ENCODE results near the gene HECTD1. TPM values are rescaled to one million over a fixed set of nuclear protein-coding genes. Genes with fewer than 3 reads are reported as not detected.
"Not testable (repeated sequence)": the region's sequence is repeated elsewhere in the genome, so short reads cannot be mapped to it uniquely, and the experiment has no call there.

The HECTD1 gene
- 94.9 TPM for polyA plus RNA-seq
- long read RNA-seq, donor 1, partial matches to known transcripts = 0 of 2 reads
- long read RNA-seq, donor 1, other reads (novel, unspliced or antisense) = 0 of 2 reads
- long read RNA-seq, donor 2, partial matches to known transcripts = 17 of 22 reads
- long read RNA-seq, donor 2, other reads (novel, unspliced or antisense) = 0 of 22 reads
- long read RNA-seq, donor 3 = 0 reads
- long read RNA-seq, donor 4, partial matches to known transcripts = 0 of 1 reads
- long read RNA-seq, donor 4, other reads (novel, unspliced or antisense) = 0 of 1 reads
- long read RNA-seq, donor 5, partial matches to known transcripts = 6 of 7 reads
- long read RNA-seq, donor 5, other reads (novel, unspliced or antisense) = 0 of 7 reads
- long read RNA-seq, donor 6, partial matches to known transcripts = 0 of 1 reads
- long read RNA-seq, donor 6, other reads (novel, unspliced or antisense) = 0 of 1 reads
- long read RNA-seq, donor 7, full-length matches to known transcripts = 4 of 4 reads
- long read RNA-seq, donor 7, partial matches to known transcripts = 0 of 4 reads
- long read RNA-seq, donor 7, other reads (novel, unspliced or antisense) = 0 of 4 reads
- long read RNA-seq, donor 8, transcript HECTD1-214 (2 exons, 684 nt) = major isoform, 5 of 9 reads
- long read RNA-seq, donor 8, partial matches to known transcripts = 0 of 9 reads
- long read RNA-seq, donor 8, other reads (novel, unspliced or antisense) = 0 of 9 reads
- long read RNA-seq, donor 9, partial matches to known transcripts = 0 of 1 reads
- long read RNA-seq, donor 9, other reads (novel, unspliced or antisense) = 0 of 1 reads
- long read RNA-seq, donor 10, full-length matches to known transcripts = 5 of 5 reads
- long read RNA-seq, donor 10, partial matches to known transcripts = 0 of 5 reads
- long read RNA-seq, donor 10, other reads (novel, unspliced or antisense) = 0 of 5 reads
- long read RNA-seq, donor 11, full-length matches to known transcripts = 4 of 4 reads
- long read RNA-seq, donor 11, partial matches to known transcripts = 0 of 4 reads
- long read RNA-seq, donor 11, other reads (novel, unspliced or antisense) = 0 of 4 reads

DNA sequence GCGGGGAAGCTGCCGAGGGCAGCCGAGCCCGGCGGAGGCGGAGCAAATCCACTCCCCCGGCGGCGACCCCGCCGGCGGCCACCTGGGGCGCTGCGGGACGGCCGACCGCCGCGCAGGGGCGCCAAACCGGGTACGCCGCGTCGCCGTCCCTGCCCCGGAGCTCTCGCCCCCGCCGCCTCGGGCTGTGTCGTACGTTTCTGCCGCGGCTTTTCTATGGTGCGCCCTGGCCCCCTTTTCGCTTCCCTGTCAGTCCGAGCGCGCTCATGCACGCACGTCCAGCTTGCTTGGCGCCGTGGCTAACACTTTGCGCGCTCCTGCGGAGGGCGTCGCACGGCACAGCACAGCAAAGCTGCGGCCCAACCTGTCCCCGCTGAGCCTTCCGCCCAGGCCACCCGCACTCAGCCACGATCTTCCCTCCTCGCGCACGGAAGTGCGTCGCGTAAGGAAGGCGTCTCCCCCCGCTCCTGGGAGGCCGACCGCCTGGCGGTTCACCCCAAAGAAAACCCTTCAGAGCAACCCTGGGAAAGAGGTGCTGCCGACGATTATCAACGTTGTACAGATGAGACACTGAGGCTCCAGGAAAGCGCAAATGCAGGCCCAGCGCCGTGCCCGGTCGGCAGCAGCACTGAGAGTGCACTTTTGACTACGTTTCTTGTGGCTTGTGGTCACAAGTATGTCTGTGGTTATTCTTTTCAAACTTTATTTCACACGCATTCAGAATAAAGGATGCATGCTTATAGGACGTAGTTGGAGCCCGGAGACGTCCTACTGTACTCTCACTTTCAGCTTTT, at the start of gene HECTD1:
Gene HECTD1, minus strand, starts transcription at position 39 of the 791 bp plus-strand sequence. CDS start 1,857 bp downstream, outside the sequence.
- peaks cover 5% of the 10 kb centered on the region for H3K36me3 ChIP-seq (ENCODE audit: control insufficient read depth, insufficient read depth, low read length)
- H3K4me1 ChIP-seq (ENCODE audit: control insufficient read depth, insufficient read depth, low read length) = peaks cover 9% of the 10 kb centered on the region
- H3K27me3 ChIP-seq (ENCODE audit: control insufficient read depth, insufficient read depth, low read length) = no peaks in the 10 kb centered on the region
- H3K9me3 ChIP-seq (ENCODE audit: control insufficient read depth, low read depth, low read length) = no peaks in the 10 kb centered on the region
- peak within 1 kb of the TSS; percentile 99 for H3K27ac ChIP-seq (ENCODE audit: low read length)
- H3K4me3 ChIP-seq (ENCODE audit: low read length) = peak within 1 kb of the TSS; percentile 73
- DNase-seq = peak; percentile 90 to 96
- WGBS (ENCODE audit: insufficient coverage, low lambda C conversion rate) = 0% methylated on average over 3 of the region's 79 CpGs

DNA sequence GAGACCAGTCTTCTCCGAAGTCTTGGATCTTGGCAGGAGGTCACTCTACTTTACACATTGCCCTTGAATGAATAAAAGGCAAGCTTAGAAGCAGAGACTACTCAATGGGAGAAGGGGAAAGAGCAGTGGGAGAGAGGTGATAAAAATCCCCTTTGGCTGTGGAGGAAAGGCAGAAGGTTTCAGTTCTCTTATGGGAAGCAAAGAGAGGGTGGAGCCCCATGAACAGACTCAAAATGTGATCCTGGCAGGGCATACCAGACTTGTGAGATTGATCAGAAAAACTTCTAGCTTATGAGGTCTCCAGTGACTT, 49.6 kb upstream of the HECTD1 start:
- Histone ChIP-seq H3K9me3 (ENCODE audit: control insufficient read depth, low read depth, low read length) (no peaks in the 10 kb centered on the region), H3K36me3 (ENCODE audit: control insufficient read depth, insufficient read depth, low read length) (no peaks in the 10 kb centered on the region), H3K27me3 (ENCODE audit: control insufficient read depth, insufficient read depth, low read length) (no peaks in the 10 kb centered on the region), H3K4me3 (ENCODE audit: low read length) (no peak overlapping the region), H3K4me1 (ENCODE audit: control insufficient read depth, insufficient read depth, low read length) (peaks cover 9% of the 10 kb centered on the region), H3K27ac (ENCODE audit: low read length) (no peak overlapping the region)
- no CpG with 5 or more reads among the region's 1 CpG for WGBS (ENCODE audit: insufficient coverage, low lambda C conversion rate)
- no peak for DNase-seq

- no peak overlapping the region for H3K4me3 ChIP-seq (ENCODE audit: low read length)
- no CpG with 5 or more reads among the region's 5 CpGs for WGBS (ENCODE audit: insufficient coverage, low lambda C conversion rate)
Measured at GRCh38 chr14:31256534-31257243, 49.1 kb upstream of the HECTD1 start.

DNA sequence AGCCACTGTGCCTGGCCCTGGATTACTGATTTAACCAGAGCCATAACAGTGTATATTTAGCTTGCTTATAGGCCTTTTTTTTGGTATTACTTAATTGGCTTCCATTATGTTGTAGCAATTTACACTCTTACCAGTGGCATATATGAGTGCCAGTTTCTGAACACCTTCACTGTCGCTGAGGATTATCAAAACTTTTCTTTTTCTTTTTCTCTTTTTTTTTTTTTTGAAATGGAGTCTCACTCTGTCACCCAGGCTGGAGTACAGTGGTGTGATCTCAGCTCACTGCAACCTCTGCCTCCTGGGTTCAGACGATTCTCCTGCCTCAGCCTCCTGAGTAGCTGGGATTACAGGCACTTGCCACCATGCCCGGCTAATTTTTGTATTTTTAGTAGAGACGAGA, 48.3 kb upstream of the HECTD1 start:
- not testable (repeated sequence) for H3K27me3 ChIP-seq (ENCODE audit: control insufficient read depth, insufficient read depth, low read length); DNase-seq; H3K27ac ChIP-seq (ENCODE audit: low read length); H3K4me1 ChIP-seq (ENCODE audit: control insufficient read depth, insufficient read depth, low read length); H3K4me3 ChIP-seq (ENCODE audit: low read length); H3K36me3 ChIP-seq (ENCODE audit: control insufficient read depth, insufficient read depth, low read length); H3K9me3 ChIP-seq (ENCODE audit: control insufficient read depth, low read depth, low read length)
- no CpG with 5 or more reads among the region's 4 CpGs for WGBS (ENCODE audit: insufficient coverage, low lambda C conversion rate)

More at GRCh38 chr14:31256534-31257243, 49.1 kb upstream of the HECTD1 start:
- H3K27ac ChIP-seq (ENCODE audit: low read length) = no peak overlapping the region
- no peaks in the 10 kb centered on the region for H3K27me3 ChIP-seq (ENCODE audit: control insufficient read depth, insufficient read depth, low read length)
- H3K4me1 ChIP-seq (ENCODE audit: control insufficient read depth, insufficient read depth, low read length) = peaks cover 9% of the 10 kb centered on the region
- no peaks in the 10 kb centered on the region for H3K36me3 ChIP-seq (ENCODE audit: control insufficient read depth, insufficient read depth, low read length)
- no peak for DNase-seq
- H3K9me3 ChIP-seq (ENCODE audit: control insufficient read depth, low read depth, low read length) = no peaks in the 10 kb centered on the region

DNA sequence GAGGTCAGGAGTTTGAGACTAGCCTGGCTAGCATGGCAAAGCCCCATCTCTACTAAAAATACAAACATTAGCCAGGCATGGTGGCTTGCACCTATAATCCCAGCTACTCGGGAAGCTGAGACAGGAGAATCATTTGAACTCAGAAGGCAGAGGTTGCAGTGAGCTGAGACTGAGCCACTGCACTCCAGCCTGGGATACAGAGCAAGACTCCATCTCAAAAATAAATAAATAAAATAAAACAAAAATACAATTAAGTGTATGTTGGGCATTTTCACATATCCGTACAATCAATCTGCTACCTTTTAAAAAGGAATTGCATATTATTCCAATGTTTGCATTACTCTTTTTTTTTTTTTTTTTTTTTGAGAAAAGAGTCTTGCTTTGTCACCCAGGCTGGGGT, 47.7 kb upstream of the HECTD1 start:
- no peak for DNase-seq
- Histone ChIP-seq H3K4me1 (ENCODE audit: control insufficient read depth, insufficient read depth, low read length) (peaks cover 9% of the 10 kb centered on the region), H3K9me3 (ENCODE audit: control insufficient read depth, low read depth, low read length) (no peaks in the 10 kb centered on the region), H3K36me3 (ENCODE audit: control insufficient read depth, insufficient read depth, low read length) (no peaks in the 10 kb centered on the region), H3K4me3 (ENCODE audit: low read length) (no peak overlapping the region), H3K27ac (ENCODE audit: low read length) (no peak overlapping the region), H3K27me3 (ENCODE audit: control insufficient read depth, insufficient read depth, low read length) (no peaks in the 10 kb centered on the region)
- WGBS (ENCODE audit: insufficient coverage, low lambda C conversion rate) = 100% methylated on average over 1 of the region's 2 CpGs

DNA sequence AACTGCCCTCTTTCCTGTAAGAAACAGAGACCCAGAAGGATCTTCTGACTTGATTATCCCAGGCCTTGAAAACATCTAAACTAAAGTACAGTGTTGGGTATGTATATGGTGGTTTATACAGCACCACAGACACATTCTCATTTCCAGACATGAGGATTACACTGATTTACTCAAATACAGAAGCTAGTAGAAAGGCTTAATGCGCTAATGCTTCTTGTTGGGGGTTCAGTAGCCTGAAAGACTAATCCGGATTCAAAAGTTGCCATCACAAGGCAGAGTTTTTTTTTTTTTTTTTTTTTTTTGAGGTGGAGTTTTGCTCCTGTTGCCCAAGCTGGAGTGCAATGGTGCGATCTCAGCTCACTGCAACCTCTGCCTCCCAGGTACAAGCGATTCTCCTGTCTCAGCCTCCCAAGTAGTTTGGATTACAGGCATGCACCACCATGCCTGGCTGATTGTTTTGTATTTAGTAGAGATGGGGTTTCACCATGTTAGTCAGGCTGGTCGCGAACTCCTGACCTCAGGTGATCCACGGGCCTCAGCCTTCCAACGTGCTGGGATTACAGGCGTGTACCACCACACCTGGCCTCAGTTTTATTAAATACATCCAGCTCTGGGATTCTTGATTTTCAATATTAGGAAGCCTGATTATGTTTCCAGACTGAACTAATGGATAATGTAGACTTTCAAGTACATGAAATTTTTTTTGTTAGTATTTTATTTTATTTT, 46.3 kb upstream of the HECTD1 start:
- no CpG with 5 or more reads among the region's 9 CpGs for WGBS (ENCODE audit: insufficient coverage, low lambda C conversion rate)
- Histone ChIP-seq H3K9me3 (ENCODE audit: control insufficient read depth, low read depth, low read length) (no peaks in the 10 kb centered on the region), H3K4me3 (ENCODE audit: low read length) (no peak overlapping the region), H3K27ac (ENCODE audit: low read length) (no peak overlapping the region), H3K36me3 (ENCODE audit: control insufficient read depth, insufficient read depth, low read length) (no peaks in the 10 kb centered on the region), H3K4me1 (ENCODE audit: control insufficient read depth, insufficient read depth, low read length) (peaks cover 9% of the 10 kb centered on the region), H3K27me3 (ENCODE audit: control insufficient read depth, insufficient read depth, low read length) (no peaks in the 10 kb centered on the region)
- no peak for DNase-seq

- no CpG with 5 or more reads among the region's 1 CpG for WGBS (ENCODE audit: insufficient coverage, low lambda C conversion rate)
- Histone ChIP-seq H3K27ac (ENCODE audit: low read length) (no peak overlapping the region), H3K4me3 (ENCODE audit: low read length) (no peak overlapping the region), H3K9me3 (ENCODE audit: control insufficient read depth, low read depth, low read length) (no peaks in the 10 kb centered on the region), H3K36me3 (ENCODE audit: control insufficient read depth, insufficient read depth, low read length) (no peaks in the 10 kb centered on the region), H3K4me1 (ENCODE audit: control insufficient read depth, insufficient read depth, low read length) (peaks cover 3% of the 10 kb centered on the region), H3K27me3 (ENCODE audit: control insufficient read depth, insufficient read depth, low read length) (no peaks in the 10 kb centered on the region)
- no peak for DNase-seq
Measured at GRCh38 chr14:31252865-31253264, 45.3 kb upstream of the HECTD1 start.

DNA sequence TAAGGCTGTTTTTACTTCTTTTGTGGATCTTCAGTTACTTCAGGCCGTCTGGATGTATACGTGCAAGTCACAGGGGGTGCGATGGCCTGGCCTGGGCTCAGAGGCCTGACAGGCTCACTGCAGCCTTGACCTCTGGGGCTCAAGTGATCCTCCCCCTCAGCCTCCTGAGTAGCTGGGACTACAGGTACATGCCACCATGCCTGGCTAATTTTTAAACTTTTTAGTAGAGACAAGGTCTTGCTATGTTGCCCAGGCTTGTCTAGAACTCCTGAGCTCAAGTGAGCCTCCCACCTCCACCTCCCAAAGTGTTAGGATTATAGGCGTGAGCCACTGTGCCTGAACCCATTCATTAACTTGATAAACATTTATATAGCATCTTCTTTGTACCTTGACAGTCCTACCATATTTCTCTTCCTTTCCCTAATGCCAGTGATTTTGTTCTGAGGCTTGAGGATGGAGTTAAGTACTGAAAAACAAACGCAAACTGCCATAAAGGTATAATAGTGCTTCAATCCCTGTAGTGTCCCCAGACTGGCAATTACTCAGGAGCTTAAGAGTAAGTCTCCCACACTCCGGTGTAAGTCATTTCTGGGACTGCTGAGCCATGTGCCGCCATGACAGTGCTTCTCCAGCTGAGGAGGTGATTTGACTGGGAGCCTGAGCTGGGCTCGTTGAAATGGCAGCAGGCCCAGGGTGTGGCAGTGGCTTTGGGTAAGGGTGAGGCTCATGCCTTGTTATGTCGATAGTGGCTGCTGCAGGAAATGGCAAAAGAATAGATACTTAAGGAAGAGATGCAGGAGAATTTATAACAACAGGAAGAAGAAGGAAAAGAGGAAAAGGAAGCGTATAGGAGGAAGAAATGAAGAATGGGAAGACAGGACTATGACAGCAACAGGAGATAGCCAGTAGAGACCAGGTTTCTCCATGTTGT, 43.7 kb upstream of the HECTD1 start:
- WGBS (ENCODE audit: insufficient coverage, low lambda C conversion rate) = 80% methylated on average over 1 of the region's 10 CpGs
- no peak overlapping the region for H3K27ac ChIP-seq (ENCODE audit: low read length)
- H3K9me3 ChIP-seq (ENCODE audit: control insufficient read depth, low read depth, low read length) = no peaks in the 10 kb centered on the region
- no peaks in the 10 kb centered on the region for H3K27me3 ChIP-seq (ENCODE audit: control insufficient read depth, insufficient read depth, low read length)
- H3K4me1 ChIP-seq (ENCODE audit: control insufficient read depth, insufficient read depth, low read length) = no peaks in the 10 kb centered on the region
- no peak overlapping the region for H3K4me3 ChIP-seq (ENCODE audit: low read length)
- no peaks in the 10 kb centered on the region for H3K36me3 ChIP-seq (ENCODE audit: control insufficient read depth, insufficient read depth, low read length)
- DNase-seq = no peak
